GM12801 (cell line): ENCODE data around the gene P2RY13.

ENCODE experiments used
- CTCF ChIP-seq: IDR thresholded peaks from one replicate; pipeline ENCODE4 v1.5.1; 2011; ENCODE audit warnings: control low read depth; ENCODE audit not compliant: insufficient read length; ENCODE audit errors: extremely low read depth

Gene P2RY13

GRCh38 chr3:151282921-151283320 lies 46.4 kb downstream of the P2RY13 start:
- TF ChIP-seq CTCF: no peak

- no peak for TF ChIP-seq CTCF
Measured at GRCh38 chr3:151281671-151282324, 47.6 kb downstream of the P2RY13 start.

- no peak for TF ChIP-seq CTCF
Measured at GRCh38 chr3:151278230-151278629, 51.1 kb downstream of the P2RY13 start, which contains the start of gene P2RY14. TSS of gene P2RY14 (minus strand) at chr3:151278542. CDS start at chr3:151214316, 64,226 bp downstream.

- TF ChIP-seq CTCF: no peak
Measured at GRCh38 chr3:151276687-151277042, 52.7 kb downstream of the P2RY13 start.
